RKO (cell line): ENCODE measurements around the gene FCMR.
"Not testable (repeated sequence)": the region's sequence is repeated elsewhere in the genome, so short reads cannot be mapped to it uniquely, and the experiment has no call there.

ENCODE experiments used
- DNase-seq: peaks from one replicate; pipeline ENCODE4 v3.0.0-alpha.2; 2016; ENCODE audit warnings: low spot score

The FCMR gene

DNA sequence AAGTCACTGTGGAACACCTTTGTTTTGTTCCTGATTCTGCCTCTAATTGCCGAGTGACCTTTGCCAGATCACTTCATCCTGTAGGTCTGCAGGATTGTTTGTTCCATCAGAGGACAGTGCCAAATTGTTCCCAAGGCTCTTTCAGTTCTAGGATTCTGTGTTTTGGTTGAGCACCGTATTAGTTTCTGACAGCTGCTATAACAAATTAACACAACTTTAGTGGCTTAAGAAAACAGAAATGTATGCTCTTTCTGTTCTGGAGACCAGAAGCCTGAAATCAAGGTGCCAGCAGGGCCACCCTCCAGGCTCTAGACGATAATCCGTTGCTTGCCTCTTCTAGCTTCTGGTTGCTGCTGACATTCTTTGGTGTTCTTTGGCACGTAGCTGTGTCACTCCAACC is 27.9 kb upstream of the FCMR start:
- DNase-seq, result no peak

DNA sequence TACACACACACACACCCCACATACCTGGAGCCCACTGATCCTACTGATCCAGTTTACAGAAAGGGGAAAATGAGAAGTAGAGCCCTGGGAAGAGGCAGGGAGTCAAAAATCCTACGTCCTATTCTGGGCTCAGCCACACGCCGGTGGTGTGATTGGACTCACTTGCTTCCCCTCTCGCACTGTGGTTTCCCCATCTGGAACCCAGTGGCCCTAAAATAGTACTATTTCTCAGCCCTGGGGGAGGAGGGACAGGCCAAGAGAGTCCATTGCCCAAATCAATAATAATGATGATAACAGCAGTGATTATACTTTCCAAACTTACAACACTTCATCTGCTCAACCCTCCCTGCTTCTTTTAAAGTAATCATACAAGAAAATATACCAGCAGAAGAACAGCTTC is 27.5 kb upstream of the FCMR start:
- DNase-seq, result no peak

DNA sequence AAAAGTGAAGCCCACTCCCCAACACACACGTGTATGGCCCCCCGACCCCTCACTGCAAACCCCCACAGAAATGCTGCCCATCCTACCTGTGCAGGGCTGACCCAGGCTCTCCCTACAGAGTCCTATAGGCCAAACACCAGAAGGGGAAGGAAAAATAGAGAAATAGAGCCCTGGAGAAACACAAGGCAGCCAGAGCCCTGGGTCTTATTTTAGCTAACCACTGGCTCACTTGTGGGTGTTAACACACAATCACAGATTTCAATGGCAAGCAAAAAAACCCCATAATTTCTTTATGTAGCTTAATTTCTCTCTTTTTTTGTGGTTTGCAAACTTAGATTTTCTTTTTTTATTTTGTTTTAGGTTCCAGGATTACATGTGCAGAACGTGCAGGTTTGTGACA is 25.5 kb upstream of the FCMR start:
- DNase-seq, result no peak

DNA sequence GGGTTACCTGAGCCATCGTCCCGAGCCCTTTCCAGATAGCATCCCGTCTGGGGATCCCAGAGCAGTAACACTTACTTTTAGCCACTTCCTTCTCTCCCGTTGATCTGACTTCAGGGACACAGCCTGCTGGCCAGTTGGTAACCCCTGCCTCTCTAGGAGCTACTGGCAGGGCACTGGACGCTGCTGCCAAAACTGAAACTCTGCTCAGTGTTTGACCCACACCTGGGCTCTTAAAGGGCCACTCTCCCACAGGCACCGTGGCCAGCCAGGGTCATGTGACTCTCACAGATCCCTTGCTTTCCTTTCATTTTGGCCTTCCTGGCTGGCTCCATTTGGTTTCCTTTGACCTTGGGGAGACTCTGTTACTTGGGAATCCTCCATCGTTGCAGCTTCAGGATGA is 24.5 kb upstream of the FCMR start, which contains the start of gene PIGR:
Gene PIGR (minus strand): TSS at position 206 of the 400 bp plus-strand sequence. CDS start 5,935 bp downstream, outside the sequence.
- DNase-seq, result no peak

DNA sequence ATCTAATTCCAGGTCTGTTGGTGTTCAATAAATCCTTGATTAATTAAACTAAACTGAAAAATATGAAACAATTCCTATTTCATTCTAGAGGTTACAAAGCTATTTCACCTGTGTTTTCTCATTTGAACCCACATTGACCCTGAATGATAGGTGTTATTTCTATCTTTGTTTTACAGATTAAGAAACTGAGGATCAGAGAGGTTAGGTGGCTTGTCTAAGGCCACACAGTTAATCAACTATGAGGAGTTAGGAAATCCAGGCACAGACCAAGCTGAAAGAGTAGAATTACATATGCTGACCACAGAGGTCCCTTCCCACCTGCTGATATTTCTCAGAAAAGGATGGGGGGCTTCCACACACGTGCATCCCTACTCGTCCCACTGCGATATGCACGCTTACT is 24.0 kb upstream of the FCMR start:
- DNase-seq, result no peak

DNA sequence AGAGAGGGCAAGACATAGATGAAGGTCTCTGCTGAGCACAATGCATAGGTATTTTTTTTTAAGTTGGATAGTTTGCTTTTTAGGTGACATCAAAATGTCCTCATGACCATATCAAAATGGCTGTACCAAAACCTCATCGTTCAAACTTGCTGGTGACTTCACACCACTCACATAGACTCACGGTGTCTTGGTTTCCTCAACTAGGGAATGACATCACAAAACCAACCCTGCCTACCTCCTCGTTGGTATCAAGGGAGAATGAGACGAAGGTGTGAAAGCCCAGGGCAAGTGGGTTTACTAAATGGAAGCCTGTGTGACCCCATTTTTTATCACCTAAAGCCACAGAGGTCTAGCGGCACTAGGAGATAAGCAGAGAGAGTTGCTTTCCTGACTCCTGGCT is 23.0 kb upstream of the FCMR start:
- DNase-seq, result no peak

DNA sequence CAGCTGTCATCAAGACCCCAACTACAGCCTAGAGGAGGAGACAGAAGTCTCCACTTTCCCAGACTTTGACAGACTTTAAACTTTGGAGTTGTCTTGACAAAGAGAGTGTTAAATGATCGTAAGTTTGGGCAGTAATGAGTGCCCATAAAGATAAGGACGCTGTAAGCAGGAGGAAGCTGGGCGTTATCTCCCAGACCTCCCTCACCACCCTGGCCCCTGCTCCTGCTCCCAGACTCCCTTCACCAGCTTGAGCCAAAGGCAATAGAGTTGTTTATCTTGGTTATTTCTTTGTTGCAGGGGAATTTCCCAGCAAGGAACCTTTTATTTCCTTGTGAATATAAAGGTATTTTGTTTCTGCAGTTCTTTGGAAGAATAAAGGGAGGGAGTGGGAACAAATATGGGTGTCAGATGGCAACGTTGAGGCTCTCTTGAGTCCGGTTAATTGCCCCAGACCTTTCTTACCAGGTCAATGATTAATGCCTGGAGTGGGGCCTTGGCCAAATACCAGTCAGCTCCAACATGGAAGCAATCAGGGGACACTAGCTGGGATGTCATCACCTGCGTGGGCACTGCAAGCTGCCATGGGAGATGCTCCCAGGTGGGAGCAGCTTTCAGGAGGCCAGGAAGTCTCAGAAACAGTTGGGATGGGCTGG is 20.2 kb upstream of the FCMR start:
- DNase-seq, result no peak

DNA sequence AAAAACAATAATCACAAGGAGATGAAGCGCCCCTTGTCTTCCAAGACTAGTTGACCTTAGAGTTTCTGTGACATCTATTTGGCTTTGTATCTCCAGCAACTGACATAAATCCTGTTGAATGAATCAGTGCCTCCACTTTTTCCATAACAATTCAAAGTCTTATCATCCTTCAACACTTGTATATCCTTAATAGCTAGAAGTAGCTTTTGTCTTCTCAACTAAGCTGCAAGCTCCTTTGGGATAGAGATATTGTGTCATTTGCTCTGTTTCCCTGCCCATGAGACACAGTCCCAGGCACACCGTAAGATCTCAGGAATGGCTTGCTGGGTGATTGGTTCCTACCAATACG is 18.8 kb upstream of the FCMR start:
- DNase-seq, result no peak

DNA sequence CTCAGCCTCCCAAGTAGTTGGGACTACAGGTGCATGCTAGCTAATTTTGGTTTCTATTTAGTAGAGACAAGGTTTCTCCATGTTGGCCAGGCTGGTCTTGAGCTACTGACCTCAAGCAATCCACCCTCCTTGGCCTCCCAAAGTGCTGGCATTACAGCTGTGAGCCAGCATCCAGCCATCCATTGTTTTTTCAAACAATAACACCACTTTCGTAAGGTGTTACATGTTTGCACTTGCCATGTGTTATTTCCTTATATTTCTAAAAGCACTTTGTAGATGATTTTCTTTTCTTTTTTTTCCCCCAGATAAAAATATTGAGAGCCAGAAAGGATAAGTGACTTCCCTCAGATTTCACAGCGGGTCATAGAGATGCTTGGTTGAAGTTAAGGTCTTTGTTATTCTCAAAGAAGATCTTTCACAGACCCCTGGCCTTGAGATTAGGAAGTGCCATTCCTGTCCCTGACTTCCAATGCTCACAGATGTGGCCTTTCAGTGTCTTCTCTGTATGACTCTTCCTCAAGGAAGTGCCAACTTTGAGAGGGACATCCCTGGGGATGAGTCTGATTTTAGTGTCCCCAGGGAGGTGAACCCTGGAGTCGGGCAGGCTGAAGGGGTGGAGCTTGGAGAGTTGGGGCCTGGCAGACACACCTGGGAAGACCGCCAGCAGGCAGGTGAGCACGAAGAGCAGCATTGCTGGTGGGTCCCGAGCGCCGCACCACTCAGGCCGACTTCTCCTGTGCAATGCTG is 18.3 kb upstream of the FCMR start:
- DNase-seq, result no peak

DNA sequence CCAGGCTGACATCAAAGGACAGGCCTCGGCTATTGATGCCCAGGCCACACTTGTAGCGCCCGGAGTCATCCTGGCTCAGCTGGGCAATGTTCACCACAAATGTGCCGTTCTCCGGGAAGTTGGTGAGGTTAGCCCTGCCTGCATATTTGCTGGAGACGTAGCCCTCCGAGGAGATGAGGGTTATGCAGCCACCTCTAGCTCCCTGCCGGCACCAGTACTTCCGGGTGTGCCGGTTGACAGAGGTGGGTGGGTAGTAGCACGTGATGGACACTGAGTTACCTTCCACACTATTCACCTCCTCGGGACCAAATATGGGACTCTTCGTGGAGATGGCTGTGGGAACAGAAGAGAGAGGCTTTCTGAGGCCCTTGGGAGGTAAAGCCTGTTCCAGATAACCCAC is 17.4 kb upstream of the FCMR start:
- no peak for DNase-seq

DNA sequence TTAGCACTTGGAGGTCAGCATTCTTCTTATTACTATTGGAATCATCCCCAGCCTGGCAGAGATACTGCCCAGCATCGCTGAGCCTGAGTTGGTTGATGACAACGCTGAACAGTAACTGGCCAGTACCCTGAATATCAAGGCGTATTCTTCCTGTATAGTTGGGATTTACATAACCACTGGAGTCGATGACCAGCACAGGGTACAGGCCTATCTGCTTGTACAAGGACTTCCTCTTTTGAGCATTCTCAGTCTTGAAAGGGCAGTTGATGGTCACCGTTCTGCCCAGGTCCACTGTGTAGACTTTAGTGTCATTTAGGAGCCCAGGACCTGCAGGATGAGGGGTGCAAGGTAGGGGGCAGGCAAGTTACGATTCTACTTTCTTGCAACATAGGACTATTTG is 15.7 kb upstream of the FCMR start:
- no peak for DNase-seq

DNA sequence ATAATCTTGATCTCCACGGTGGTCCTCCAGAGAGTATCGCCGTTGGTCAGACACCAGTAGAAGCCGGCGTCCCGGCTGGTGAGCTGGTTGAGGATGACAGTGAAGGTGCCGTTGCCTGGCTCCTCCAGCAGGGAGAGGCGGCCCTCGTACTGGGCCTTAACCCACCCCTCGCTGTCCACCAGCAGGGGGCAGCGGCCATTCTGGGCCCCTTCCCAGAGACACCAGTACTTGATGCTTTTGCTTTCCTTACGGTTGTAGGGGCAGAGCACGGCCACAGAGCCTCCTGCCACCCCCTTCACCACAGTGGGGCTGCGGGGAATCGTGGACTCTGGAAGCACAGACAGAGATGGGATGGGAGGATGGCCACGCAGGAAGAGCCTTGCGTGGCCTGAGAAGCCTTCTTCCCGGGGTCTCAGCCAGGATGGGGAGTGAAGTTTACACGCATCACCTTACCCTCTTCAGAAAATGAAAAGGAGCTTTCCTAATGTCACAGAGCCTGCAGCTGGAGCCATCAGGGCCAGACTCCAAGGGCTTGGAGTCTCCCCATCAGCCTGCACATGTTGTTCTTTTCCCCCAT is 13.8 kb upstream of the FCMR start:
- no peak for DNase-seq

DNA sequence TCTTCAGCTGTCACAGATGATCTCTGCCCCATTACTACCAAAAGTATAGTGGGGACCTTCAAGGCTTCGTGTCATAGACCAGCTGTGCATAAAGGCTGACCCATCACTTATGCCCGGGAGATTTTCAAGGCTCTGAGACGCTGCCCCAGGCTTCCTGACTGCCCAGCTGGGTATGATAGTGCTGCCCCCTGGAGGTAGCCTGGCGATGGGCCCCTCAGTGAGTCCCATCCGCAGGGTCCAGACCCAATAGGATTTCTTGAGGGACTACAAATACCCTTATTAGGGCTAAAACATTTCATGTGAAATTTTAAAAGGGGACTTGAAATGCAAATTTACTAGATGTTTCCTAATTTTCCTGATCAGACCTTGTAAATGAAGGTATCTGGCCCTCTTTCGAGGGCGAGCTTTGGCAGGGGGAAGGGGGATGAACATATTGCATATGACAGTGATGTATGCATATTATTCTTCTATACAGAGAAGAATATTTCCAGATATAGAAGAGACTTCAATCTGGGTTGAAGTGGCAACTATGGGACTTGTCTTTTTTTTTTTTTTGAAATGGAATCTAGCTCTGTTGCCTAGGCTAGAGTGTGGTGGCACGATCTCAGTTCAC is 11.7 kb upstream of the FCMR start:
- no peak for DNase-seq

DNA sequence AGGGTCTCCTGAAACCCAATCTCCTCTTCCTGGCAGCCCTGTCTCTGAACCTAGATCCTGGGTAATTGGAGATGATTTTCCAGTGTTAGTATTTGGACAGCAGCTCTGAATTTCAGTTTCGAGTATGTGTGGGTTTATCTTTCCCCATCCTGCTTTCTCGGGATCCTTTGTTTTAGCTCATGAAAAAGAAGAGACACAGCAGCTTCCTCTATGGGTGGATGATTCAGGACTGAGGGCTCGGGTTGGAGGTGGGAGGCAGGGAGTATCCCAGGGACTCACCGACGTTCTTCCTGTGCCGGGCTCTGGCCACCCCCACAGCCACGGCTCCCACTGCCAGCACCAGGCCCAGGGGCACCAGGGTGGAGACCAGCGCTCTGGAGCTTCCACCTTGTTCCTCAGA is 10.4 kb upstream of the FCMR start:
- no peak for DNase-seq

DNA sequence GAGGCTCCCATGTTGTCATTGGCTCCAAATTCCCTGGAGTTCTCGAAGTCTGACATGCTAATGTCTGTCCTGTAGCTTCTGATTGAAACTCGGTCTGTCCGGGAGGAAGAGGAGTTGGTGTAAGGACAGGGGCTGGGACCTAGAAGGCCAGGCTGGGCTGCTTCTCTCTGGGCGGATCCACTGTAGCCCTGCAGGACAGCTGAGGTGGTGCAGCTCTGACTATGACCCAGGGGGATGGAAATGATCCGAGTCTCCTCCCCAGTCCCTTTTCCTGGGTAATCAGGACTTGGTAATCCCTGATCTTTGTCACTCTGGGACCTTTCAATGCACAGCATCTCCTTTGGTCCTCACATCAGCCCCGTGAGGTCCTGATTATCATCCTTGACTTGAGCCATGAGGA is 10.0 kb upstream of the FCMR start:
- no peak for DNase-seq

DNA sequence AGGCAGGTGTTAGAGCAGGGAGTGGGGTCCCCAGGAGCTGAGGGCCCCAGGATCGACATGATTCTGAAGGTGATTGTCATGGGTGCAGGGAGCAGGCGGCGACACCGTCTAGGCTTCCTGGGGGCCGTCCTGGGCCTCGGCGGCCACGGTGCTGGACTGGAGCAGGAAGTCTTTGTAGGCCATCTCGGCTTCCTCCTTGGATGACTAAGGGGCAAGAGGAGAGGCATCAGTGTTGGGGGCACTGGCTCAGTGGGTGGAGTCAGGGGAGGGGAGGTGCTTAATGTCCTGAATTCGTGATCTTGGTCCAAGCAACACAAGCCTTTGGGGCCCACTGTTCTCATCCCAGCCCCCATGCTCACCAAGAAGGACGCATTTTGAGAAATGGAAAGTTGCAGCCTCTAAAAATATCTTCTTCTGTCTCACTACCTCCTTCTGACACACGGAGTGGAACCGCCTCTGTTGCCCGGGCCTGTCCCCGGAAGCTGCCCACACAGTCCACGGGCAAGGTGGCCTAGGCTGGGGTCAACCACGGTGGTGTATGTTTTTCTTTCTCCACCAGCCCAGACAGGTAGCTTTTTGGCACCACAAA is 8.6 kb upstream of the FCMR start:
- DNase-seq, result no peak

DNA sequence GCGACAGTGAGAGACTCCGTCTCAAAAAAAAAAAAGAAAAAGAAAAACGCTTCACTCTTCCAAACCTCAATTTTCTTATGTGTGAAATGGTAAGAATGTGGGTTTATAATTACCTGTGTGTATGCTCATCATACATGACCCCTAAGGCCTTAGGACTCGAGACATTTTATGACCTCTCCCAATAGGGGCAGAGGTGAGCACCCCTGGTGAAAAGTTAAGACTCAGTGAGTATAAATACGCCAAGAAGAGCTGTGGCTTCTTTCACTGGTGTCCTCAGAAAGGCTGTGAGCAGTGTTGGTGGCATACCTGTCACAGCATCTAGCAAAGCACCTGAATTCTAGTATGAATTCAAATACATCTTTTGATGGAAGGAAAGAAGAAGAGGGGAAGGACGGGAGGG is 7.8 kb upstream of the FCMR start:
- no peak for DNase-seq

DNA sequence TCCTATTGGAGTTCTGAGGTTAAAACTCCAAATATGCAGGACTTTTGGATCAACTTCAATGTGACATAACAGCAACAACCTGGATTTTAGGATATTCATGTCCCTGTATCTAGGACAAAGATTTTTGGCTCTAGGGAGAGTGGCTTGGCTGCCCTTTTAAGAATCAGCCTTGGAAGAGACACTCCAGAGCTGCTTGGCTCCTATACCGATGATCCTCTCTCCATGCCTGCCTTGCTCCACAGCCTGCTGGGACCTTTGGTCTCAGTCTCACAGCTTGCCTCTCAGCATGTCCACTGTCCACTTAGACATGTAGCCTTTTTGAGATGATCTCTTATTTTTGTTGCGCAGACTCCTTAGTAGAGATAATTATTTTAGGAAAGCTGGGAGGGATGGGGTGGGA is 4.5 kb upstream of the FCMR start:
- DNase-seq, result no peak

DNA sequence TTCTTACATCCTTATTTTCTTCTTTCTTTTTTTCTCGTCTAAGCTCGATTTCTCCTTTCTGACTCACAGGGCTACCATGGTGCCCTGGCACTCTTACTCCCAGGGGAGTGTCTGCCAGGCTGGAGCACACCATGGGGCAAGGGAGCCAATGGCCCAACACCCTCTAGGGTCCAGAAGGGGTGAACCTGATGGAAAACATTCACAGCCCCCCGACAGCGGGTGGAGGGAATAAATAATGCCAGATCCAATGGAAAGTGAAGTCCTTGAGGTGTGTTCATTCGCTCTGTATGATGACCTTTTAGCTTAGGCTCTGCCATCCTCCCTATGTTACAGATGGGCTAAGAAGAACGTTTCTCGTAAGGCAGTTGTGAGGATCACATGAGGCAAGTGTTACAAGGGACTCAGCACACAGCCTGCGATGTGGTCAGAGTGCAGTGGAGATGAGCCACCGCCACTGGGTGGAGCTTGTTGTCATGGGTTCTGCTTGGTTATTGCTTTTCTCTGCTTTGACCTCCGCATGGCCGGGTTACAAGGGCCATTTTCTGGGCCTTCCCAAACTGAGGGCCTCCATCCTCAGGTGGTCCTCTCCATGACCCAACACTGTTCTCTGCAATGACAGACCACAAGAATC is 3.5 kb upstream of the FCMR start:
- DNase-seq, result no peak

DNA sequence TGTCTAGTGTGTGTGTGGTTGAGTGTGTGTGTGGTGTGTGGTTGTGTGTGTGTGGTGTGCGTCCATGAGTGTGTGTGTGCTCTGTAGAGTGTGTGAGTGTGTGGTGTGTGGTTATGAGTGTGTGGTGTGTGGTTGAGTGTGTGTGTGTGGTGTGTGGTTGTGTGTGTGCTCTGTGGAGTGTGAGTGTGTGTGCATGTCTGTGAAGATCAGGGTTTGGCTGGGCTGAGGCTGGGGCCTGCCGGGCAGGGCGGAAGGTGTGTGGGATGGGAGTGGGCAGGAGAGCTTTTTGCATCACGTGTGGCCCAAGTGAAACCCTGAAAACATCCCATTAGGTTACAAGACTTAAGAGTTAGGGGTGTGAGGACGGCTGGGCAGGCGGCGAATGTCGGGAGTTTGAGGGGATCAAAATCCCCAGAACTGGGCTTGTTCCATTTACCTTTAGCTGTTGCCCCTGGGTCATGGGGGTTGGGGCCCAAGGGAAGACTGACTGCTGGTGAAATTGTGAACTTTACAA is 2.9 kb upstream of the FCMR start:
- no peak for DNase-seq

DNA sequence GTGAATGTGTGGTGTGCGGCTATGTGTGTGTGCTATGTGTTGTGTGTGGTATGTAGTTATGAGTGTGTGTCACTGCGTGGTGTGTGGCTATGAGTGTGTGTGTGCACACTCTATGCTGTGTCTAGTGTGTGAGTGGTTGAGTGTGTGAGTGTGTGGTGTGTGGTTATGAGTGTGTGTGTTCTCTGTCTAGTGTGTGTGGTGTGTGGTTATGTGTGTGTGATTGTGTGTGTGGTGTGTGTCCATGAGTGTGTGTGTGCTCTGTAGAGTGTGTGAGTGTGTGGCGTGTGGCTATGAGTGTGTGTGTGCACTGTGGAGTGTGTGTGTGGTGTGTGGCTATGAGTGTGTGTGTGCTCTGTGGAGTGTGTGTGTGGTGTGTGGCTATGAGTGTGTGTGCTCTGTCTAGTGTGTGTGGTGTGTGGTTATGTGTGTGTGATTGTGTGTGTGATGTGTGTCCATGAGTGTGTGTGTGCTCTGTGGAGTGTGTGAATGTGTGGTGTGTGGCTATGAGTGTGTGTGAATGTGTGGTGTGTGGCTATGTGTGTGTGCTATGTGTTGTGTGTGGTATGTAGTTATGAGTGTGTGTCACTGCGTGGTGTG is 2.3 kb upstream of the FCMR start:
- DNase-seq, result not testable (repeated sequence)
